GM13976 (cell line): ENCODE results near the gene C19orf53.
"Not testable (repeated sequence)": the region's sequence is repeated elsewhere in the genome, so short reads cannot be mapped to it uniquely, and the experiment has no call there.

Source experiments
- DNase-seq: peaks from one replicate; pipeline ENCODE4 v3.0.0; 2012; ENCODE audit warnings: low spot score
- CTCF ChIP-seq: IDR thresholded peaks from 2 replicates; pipeline ENCODE4 v1.5.1; 2012; ENCODE audit warnings: borderline replicate concordance, mild to moderate bottlenecking; ENCODE audit not compliant: insufficient read depth; ENCODE audit errors: extremely low read depth, missing control alignments, control extremely low read depth
- in situ Hi-C: fragments of 300-500 bp; cut with MboI; formaldehyde crosslinking; loops from one replicate; pipeline ENCODE4 v1.12.0; 2022; ENCODE audit warnings: low sequenced_read_pairs, mixed read lengths, inconsistent platforms; ENCODE audit not compliant: unreplicated experiment

C19orf53 gene

GRCh38 chr19:13783565-13784500 lies 9.6 kb downstream of the C19orf53 start:
- in situ Hi-C loops: loop anchor here (5.0 kb wide), 1 partner anchor 78 kb away; no protein-coding TSS in a partner anchor

GRCh38 chr19:13784731-13785452 lies 10.6 kb downstream of the C19orf53 start:
- peak; percentile 75 for DNase-seq
- TF ChIP-seq CTCF: peak; percentile 57
- in situ Hi-C loops: loop anchor here (5.0 kb wide), 1 partner anchor 77 kb away; no protein-coding TSS in a partner anchor

More at GRCh38 chr19:13783565-13784500, 9.6 kb downstream of the C19orf53 start:
- TF ChIP-seq CTCF: no peak
- DNase-seq: no peak

- DNase-seq: no peak
- no peak for TF ChIP-seq CTCF
- in situ Hi-C loops: no loop called here
Observed at GRCh38 chr19:13788991-13789390, 14.7 kb downstream of the C19orf53 start.

GRCh38 chr19:13790354-13790753 lies 16.1 kb downstream of the C19orf53 start:
- in situ Hi-C loops: no loop called here
- DNase-seq: no peak
- TF ChIP-seq CTCF: no peak

- DNase-seq, in situ Hi-C loops: not testable (repeated sequence)
Observed at GRCh38 chr19:13793317-13793716, 19.1 kb downstream of the C19orf53 start.

GRCh38 chr19:13794398-13794756 lies 20.1 kb downstream of the C19orf53 start:
- no peak for TF ChIP-seq CTCF
- in situ Hi-C loops: no loop called here
- DNase-seq: no peak

GRCh38 chr19:13794757-13795589 lies 20.7 kb downstream of the C19orf53 start, which contains the start of gene ZSWIM4:
Gene ZSWIM4, plus strand, starts transcription at chr19:13795443. Its CDS starts 206 bp downstream, at chr19:13795649.
- in situ Hi-C loops: no loop called here
- DNase-seq: peak; percentile 99
- no peak for TF ChIP-seq CTCF
